NCI-H1436 treated with DMSO at 0.1 percent for 48 hours (cell line): Measurements from ENCODE around the gene ELP5.

ENCODE experiments used
- DNase-seq: peaks from one replicate; lab custom pipeline; 2025; lab: John Stamatoyannopoulos, UW

ELP5 gene, protein sequence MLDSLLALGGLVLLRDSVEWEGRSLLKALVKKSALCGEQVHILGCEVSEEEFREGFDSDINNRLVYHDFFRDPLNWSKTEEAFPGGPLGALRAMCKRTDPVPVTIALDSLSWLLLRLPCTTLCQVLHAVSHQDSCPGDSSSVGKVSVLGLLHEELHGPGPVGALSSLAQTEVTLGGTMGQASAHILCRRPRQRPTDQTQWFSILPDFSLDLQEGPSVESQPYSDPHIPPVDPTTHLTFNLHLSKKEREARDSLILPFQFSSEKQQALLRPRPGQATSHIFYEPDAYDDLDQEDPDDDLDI

DNA sequence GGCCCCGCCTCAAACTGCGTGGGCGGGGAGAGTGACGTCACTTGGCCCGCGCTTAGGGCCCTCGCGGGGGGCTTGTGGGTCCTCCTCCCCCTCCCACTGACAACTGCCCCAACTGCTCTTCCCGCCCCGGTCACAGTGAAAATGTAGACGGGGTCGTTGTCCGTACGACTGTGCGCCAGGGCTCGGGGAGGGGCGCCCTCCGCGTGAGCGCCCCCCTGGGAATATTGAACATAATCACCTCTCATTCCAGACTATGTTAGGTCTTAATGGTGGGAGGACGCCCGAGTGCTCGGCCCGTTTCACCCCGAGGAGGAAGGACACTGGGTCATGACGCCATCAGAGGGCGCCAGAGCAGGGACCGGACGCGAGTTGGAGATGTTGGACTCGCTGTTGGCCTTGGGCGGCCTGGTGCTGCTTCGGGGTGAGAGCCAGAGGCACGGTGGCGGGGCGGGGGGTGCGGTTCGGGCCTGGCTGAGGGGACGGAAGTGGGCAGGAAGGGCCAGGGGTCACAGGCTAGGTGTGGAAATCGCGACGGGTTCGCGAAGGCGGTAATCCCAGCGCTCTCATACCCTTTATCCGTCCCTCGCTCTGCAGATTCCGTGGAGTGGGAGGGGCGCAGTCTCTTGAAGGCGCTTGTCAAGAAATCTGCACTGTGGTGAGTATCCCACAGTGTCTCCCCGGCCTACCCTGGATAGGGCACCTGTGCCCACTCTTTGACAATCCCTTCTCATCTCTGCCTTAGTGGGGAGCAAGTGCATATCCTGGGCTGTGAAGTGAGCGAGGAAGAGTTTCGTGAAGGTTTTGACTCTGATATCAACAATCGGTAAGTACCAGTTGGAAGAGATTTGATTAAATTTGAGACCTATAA is at the start of gene ELP5:
Gene ELP5 (plus strand): TSS at position 40 of the 868 bp plus-strand sequence. CDS start 336 bp downstream, at position 376.
- peak; percentile 63 for DNase-seq

DNA sequence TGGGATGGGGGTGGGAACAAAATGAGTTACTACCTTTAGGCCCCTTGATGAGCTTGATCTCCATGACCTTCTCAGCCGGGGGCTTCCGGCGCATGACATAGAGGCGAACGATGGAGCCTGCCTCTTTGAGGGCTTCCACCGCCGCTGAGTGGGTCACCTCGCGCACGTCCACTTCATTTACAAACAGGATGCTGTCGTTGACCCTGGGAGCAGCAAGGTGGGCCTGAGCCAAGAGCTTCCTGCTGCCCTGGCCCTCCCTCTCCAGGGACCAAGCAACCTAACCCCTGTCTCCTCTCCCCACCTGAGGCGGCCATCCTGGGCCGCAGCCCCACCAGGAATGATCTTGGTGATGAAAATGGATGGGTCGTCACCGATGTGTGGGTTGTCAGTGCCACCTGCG is 48.6 kb upstream of the ELP5 start:
- no peak for DNase-seq

DNA sequence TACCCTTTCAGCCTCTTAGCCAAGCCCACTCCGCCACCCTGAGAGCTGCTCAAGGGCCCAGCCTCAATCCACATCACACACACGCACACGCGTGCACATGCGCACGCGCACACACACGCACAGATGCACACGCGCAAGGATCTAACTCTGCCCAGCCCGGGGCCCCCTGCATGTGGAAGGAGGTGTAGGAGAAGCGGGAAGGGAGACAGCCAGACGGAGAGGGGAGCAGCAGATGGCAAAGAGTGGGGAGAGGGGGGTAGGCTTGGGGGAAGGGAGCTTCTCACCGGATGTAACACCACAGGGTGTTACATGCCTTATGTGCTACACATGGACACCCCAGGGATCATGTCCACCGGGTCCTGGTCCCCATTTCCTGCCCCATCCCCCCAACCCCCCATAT is 47.7 kb upstream of the ELP5 start:
- DNase-seq, result no peak

DNA sequence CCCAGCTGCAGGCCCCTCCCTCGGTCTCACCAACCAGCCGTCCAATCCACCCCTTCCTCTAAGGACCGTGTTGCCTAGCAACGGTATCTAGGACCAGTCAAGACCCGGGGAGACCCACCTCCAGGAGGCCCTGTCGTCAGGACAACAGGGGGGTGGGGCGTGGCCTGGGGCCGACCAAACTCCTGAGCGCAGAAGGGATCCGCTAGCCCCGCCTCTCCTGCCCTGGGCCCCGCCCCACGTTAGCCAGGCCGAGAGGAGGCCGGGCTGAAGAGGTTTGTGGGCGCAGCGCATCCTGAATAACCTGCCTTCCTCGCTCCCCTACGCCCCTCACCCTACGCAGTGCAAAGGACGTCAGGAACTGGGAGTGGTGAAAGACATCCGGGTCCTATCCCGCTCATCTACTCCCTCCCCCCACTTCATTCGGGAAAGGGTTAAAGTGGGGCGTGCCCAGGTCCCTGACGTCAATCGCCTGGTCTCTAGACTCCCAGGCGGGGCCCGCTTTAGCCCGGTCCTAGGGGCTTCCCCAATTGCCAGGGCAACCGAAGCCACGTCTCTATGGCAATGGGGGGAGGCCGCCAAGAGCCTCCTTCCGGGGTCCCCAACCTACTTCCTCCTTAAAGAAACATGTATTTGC is 47.1 kb upstream of the ELP5 start:
- peak; percentile 76 for DNase-seq

DNA sequence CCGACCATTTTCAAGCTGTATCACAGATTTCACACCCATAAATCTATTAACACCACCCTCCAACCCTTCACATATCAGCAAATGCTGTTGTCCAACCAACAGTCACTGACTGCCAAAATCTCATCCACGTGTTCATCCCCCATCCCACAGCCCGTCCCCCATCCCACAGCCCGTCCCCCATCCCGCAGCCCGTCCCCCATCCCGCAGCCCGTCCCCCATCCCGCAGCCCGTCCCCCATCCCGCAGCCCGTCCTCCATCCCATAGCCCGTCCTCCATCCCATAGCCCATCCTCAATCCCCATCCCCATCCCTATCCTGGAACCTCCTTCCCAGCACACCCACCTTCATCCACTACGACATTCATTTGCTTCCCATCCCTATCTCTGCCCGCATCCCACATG is 46.5 kb upstream of the ELP5 start:
- no peak for DNase-seq

DNA sequence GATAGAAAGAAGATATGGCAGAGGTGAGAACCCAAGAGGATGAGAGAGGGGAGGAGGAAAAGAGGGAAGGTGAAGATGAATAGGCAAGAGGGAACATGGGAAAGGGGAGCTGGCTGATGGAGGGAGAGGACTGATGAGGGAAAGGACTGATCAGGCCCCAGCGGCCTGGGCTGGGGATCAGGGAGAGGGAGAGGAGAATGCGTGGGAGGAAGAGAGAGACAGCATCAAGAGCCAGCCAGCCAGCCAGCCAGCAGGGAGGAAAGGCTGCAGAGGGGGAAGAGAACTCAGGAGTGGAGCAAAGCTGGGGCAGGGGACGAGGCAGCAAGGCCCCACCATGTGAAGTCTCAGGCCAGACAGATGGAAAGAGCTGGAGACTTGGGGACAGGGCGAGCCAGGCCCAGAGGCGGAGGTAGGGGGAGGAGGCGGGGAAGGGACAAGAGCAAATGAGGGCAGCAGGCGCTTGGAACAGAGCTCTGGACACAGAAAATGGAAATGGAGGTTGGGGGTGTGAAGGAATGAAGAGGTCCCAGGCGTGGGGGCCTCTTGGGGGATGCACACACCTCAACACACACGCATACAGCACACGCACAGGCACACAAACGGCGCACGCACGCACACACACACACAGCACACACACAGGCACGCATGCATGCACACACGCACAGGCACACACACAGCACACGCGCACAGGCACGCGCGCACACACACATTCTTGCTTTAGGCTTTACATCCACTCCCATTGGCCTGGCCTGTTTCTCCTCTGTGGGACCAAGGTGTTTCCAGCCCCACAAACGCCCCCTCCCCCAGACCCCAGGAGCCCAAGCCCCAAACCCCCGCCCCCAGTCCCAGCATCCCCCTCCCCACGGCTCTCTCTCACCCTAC is 44.7 kb upstream of the ELP5 start:
- DNase-seq, result no peak

DNA sequence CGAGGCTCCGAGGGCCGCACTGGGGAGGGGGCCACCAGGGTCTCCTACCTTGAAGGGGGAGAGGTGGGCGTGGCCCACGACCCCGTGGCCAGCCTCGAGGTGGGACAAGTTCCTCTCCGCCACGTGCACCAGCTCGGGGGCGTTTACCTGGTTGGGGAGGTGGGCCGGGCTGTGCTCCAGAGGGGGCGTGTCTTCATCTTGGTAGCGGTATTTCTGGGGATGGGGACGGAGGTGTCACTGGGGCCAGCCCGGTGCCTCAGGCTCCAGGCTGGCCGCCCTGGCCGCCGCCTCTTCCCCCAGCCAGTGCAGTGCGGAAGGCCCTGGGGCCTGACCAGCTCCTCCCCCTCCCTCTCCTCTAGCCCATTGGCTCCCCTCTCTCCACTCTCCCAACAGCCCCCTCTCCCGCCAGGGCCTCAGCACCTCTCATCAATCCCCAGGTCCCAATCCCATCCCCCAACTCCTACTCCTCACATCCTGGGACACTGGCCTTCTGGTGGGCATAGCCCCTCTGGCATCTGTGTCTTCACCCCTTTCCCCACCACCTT is 43.9 kb upstream of the ELP5 start:
- DNase-seq, result no peak

DNA sequence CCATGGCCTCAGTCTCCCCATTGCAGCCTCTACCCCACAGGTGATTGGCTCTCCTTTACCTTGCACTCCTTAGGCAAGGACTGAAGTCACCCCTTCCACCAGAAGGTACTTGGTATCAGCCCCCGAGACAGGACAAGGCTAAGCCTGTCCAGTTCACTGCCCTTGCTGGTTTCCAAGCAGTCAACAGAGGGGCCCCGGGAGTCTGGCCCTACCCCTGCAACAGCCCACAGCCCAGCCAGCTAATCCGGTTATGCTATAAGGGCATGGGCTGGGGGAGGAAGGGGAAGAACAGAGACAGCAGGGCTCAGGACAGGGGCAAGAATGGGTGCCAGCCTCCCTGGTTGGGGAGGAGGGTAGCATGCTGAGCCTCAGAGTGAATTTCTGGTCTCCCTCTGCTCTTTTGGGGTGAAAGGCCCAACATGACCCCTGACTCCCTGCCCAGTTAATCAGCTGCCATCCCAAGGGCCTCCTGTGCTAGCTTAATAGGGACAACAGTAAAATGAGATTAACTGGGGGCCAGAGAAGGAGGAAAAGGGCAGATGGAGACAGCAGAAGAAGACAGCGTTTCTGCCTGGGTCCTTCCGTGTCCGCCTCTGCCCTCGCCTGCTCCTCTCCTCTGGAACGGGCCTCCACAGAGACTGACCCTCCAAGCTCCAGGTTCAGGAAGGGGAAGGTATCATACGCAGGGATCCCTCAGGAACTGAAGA is 43.1 kb upstream of the ELP5 start:
- DNase-seq, result no peak

DNA sequence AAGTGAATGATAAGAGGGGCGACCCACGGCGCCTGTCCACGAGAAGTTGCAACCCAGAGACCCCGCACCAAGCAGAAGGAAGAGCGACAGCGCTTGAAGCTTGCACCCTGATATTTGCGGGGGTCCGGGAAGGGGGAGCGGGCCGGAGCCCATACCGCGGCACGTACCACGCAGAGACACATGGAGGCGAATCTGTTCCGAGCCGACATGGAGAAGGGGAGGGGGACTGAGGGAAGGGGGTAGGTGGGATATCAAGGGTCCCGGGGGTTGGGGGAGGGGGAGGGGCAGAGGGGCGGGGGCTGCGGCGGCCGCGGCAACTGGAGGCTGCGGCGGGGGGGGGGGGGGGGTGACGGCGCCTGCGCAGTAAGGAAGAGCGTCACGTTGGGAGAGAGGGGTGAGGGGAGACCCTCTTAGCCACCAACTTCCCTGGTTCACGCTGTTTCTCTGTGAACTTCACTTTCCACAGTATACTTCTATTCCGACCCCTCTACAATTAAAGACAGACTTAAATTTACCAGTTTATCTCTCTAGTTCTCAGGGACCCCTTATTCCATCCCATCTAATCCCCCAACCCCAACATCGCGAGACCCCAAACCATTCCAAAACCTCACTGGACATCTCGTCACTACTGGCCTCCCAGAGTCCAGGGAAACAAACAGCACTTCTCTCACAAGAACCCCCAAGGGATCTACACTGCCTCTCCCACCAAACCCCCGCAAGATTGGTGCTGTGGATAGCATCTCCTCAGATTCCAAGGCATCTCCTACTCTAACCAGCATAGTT is 40.3 kb upstream of the ELP5 start:
- no peak for DNase-seq

DNA sequence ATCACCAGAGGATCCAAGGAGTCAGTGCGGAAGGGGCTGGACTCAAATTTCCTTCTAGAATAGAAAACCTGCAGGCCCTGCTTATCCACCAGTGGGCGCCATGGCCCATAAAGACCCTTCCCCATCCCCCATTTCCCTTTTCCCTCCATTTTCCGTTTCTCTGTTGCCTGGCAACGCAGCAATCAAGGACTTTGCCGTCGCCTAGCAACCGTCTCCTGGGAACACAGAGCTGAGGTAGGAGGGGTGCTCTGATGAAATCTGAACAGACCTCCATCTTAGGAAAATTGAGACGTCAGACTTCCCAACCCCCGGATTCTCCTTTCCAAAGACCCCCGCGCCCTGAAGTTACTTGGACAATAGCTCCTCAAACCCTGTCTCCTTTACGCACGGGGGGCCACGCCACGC is 38.1 kb upstream of the ELP5 start:
- DNase-seq, result peak; percentile 85

DNA sequence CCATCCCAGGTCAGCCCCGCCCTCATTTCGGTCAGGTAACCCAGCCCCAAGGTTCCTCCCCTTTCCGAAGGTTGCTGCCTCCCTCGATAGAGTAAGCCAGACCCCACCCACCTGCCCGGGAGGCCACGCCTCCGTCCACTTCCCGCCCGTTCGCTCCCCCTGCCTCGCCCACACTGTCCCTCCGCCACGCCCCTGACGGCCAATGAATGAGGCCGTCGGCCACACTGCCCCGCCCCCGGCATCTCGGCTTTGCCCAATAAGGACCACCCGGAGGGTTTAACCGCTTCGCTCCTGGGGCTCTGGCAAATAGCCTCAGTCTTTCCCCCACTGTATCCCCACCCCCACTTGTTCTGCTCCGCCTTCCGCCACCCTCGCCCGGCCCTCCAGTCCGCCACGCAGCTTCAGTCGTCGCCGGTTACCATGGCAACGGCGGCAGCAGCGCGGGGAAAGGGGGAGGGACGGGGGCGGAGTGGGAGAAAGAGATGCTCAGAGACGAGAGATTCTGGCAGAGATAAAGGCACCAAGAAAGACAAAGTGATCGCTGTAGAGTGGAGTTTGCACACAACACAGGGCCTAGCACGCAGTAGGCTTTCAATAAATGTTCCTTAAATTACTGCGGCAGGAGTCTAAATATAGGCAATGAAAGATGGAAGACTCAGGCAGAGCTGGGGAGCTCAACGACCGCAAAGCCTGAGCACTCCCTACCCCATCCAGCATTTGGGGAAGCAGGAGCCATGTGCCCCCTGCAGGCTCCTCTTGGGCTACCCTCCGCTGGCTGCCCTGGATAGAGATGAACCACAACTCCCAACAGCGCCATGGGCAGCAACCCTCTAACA is 37.5 kb upstream of the ELP5 start:
- DNase-seq, result peak; percentile 94

DNA sequence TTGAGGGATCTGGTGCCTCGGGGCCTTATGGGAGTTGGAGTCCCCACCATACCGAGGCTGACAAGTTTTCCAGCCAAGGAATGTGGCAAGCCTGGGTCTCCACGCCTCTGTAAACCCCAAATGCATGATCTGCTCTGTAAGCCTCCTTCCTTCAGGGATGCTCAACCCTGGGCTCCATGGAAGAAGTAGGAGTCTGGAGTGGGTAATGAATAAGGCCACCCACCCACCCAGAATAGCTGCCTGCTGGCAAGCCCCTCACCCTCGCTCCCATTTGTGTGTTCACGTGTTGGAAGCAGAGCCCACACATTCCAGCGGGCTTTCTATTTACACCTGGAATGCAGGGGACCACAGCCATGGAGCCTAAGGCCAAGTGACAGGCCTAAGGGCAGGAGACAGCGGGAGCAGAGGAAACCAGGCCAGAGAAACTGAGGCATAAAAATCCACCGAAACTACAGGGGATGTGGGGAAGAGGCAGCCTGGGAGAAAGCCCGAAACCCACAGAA is 36.8 kb upstream of the ELP5 start:
- DNase-seq, result no peak

DNA sequence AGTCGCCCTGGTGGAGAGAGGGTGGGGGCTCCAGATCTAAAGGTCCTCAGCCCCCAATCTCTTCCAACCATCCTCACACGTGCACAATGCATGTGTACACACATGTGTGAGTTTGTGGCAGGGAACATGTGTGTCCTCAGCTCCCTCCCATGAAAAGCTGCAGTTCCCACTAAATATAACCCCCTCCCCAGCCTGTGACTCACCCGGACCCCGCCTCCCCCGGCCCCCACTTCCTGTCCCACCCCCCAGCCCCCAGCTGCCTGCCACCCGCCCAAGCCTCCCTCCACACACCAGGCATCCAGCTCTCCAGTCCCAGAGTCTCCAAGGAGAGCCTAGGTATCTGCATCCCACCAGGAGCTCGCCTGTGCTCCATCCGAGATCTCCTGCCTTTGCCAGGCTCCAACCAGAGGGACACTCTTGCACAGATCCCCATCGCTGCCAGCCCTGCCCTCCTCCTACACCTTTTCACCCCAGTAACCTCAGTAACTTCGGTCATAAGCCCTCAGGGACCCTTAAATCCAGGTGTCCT is 36.3 kb upstream of the ELP5 start:
- DNase-seq, result no peak

DNA sequence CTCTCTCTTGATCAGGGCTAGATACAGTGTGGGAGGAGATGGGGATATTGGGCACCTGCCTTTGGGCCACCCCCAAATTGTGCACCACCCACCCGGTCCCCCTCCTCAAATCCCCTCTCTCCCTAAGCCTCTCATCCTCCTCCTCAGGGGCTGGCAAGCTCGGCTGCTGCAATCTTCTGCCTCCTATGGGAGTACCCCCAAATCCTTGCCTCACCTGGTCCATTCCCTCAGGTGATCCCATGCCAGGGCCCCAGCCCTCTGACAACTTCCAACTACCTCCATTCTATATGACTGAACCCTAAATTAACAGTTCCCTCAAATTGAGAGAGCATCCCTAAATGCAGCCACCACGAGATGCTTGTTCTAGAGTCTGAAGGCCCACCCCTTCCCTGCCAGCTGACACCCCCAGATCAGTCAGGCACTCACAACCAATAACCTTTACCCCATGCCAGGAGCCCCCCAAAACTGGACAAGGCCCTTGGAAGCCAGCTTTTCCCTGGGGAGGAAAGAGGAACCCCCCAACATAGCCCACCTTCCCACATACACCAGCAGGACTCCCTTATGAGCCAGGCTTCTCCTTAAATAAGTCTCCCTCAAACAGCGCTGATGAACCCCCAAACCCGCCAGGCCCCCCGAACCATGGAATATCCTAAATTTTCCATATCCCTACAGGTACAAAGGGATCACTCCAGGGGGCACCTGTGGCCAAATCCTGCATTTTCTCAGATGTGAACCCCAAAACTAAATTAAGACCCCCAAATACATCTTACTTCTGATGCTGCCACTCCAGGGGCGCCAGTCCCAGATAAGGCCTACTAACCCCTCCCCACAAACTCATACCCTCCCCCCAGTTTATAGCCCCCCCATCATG is 35.5 kb upstream of the ELP5 start:
- no peak for DNase-seq

DNA sequence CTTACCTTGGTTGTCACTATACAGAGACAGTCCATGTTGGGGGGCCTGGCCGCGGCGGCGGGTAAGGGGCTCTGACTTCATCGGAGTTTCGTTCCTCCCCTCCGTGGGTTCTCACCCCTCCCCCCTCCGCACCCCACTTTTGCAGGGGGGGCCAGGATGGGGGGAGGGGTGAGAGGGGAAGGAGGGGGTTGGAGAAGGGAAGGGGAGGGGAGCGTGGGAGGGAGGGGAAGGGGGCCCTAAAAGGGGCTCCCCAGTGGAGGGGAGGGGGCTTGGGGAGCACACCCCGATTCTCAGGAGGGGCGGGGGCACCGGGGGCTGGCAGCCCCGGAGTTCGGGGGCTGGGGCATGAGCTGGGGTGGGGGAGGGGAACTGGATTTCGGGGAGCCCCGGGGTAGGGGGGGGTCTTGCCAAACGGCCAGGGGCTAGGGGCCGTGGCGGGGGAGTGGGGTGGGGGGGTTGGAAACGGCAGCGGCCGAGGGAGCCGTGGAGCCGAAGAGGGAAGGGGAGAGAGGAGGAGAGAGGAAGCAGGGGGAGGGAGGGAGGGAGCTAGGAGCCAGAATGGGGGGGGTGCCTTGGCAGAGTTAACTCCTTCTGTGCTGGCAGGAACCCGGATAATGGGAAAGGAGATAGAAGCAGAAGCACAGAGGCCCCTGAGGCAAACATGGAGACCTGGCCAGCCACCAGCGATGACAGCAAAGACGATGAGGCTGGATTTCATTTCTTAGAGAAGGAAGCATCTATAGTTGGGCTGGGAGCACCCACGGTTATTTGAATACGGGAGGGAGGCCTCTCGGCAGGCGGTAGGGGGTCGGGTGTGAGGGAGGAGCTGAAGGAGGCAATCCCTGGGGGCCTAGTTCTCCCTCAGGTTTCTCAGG is 34.7 kb upstream of the ELP5 start:
- DNase-seq, result no peak

DNA sequence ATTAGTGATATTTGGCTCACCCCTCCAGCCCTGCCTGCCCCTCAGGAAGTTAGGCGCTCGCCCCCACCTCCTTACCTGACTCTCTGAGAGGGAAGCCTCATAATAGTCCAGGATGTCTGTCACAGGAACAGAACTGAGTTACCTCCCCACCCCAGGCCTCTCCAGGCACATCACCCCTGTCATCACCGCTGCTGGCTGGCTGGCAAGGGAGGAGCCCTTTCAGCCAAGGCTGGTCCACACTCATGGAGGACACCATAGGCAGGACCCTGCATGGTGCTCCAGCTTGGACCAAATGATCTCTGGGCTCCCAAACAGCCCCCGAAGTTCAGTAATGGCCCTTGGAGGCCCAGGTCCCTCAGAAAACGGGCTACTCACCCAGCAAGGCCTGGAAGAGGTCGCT is 33.8 kb upstream of the ELP5 start:
- DNase-seq, result no peak

DNA sequence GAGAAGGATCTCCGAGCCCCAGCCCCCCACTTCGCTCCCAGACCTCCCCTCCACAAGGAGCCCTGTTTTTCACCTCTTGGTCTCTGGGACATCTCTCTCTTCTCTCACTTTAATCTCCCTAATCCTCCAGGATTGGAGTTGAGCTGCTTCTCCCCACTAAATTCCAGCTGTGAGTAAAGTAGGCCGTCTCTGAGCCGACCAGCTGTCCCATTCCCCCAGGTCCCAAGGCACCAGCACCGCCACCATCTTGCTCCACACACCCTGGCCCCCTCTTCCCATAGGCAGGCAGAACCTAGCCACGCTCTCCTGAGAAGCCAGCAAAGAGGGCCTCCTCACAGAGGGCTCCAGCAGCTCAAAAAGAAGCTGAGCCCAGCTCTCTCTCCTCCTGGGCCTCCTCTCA is 33.3 kb upstream of the ELP5 start:
- no peak for DNase-seq
